Heart left ventricle (tissue), 13 donors: ENCODE results near the gene STK4.

Experiments
- POLR2A ChIP-seq, 2 donors: fragments of 450-650 bp; IDR thresholded peaks; one replicate each; pipeline ENCODE4 v1.6.1; 2017; ENCODE audit warnings: antibody characterized with exemption in 2 of 2, mild to moderate bottlenecking in 2 of 2, moderate library complexity in 2 of 2
- TF ChIP-seq, protein P1 (sequence below), 12 donors: fragments of 200-600 bp; sonication (generic) in 4 of 12; IDR thresholded peaks; one replicate each; pipeline versions ENCODE4 v1.5.0 to v1.8.0; 2018 to 2022; ENCODE audit warnings: antibody characterized with exemption in 12 of 12, mild to moderate bottlenecking in 5 of 12
- donor health status: ischemic (EF 13 %, LVEDD 7.1; RV severe dilation, severe dysfunction).
- donor health status: DM: no; HTN: yes; CAD: no.
- donor health status: DM: no; HTN: no; CAD: no.
- donor health status: ischemic (EF 25% LVEDD 6.9; RV normal size, moderate dysfunction).
- donor health status: ischemic (EF 25% LVEDD 5.7; RV mildly dilated, moderate dysfunction).
- donor health status: ischemic (EF 35%, LVEDD 5.7; RV mildly dilated, moderate dysfunction).
- donor health status: nonischemic (EF 11% LVEDD 7.7; RV severe dilation, severe dysfunction).
- donor health status: DM: yes; HTN: yes; CAD: no.
- donor health status: PGD.
- donor health status: ischemic (EF 29% LVEDD 5.4; RV normal size, mild dysfunction).
- donor health status: nonischemic (EF 23%, LVEDD 6.1; RV moderate dilation, normal function).

DNA sequence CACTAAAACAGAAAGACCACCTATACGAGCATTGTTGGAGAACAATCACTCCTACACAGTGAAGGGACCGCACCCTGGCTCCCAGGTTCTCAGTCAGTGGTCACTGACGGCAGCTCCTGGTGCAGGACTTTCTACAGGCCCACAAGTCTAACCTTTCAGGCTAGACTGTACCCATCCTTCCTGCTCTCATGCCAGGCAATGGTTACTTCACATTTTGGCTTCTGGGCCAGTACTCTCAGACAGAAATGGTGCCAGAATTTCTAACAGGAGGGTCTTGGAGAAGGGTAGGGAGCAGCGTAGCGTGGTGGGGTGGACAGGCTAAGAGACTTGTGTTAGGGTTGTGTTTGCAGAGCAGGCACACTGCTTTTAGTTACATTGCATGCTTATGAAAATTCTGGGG, 18.2 kb upstream of the STK4 start:
- TF ChIP-seq, protein P1, sequence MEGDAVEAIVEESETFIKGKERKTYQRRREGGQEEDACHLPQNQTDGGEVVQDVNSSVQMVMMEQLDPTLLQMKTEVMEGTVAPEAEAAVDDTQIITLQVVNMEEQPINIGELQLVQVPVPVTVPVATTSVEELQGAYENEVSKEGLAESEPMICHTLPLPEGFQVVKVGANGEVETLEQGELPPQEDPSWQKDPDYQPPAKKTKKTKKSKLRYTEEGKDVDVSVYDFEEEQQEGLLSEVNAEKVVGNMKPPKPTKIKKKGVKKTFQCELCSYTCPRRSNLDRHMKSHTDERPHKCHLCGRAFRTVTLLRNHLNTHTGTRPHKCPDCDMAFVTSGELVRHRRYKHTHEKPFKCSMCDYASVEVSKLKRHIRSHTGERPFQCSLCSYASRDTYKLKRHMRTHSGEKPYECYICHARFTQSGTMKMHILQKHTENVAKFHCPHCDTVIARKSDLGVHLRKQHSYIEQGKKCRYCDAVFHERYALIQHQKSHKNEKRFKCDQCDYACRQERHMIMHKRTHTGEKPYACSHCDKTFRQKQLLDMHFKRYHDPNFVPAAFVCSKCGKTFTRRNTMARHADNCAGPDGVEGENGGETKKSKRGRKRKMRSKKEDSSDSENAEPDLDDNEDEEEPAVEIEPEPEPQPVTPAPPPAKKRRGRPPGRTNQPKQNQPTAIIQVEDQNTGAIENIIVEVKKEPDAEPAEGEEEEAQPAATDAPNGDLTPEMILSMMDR (IDR thresholded peaks at IDR 0.05), result no peak
- no peak for TF ChIP-seq POLR2A (IDR thresholded peaks at IDR 0.05)
